ENCODE data around the gene CDC42EP1.

- no peak for TF ChIP-seq CTCF (IDR thresholded peaks at IDR 0.05; ENCODE audit: low read length)
- no peak for TF ChIP-seq EZH2phosphoT487 (IDR thresholded peaks at IDR 0.05; ENCODE audit: low read length)
- TF ChIP-seq EZH2 (optimal IDR thresholded peaks at IDR 0.05; ENCODE audit: low read depth, low read length): no peak
Measured at GRCh38 chr22:37555029-37555428, 5.3 kb upstream of the CDC42EP1 start.
